Lower leg skin (tissue), 4 donors: ENCODE measurements around the gene ZNF530. TPM values are rescaled to one million over a fixed set of nuclear protein-coding genes. Genes with fewer than 3 reads are reported as not detected.

Source experiments
- DNase-seq, 2 donors: peaks; one replicate each; pipeline ENCODE4 v3.0.0-alpha.2; 2019; ENCODE audit warnings: low spot score in 2 of 2
- H3K4me3 ChIP-seq: fragments of 200-600 bp; sonication (generic); 2 replicates; pipeline ENCODE4 v1.5.1; 2017; ENCODE audit warnings: mild to moderate bottlenecking, low read depth; ENCODE audit not compliant: poor library complexity, severe bottlenecking
- POLR2A ChIP-seq, 2 donors: fragments of 450-650 bp; IDR thresholded peaks; one replicate each; pipeline ENCODE4 v1.6.1; 2016 to 2017; ENCODE audit warnings: antibody characterized with exemption in 2 of 2, mild to moderate bottlenecking in 1 of 2, moderate library complexity in 1 of 2
- WGBS, 2 donors: methylation state at CpG; one replicate each; pipeline ENCODE4 v1.1.5; 2018; 5-methylcytosine and 5-hydroxymethylcytosine counted together
- intact Hi-C: fragments of 100-400 bp; cut with DNase I; formaldehyde crosslinking; loops from one replicate; pipeline ENCODE4 v1.15.0; 2023; ENCODE audit warnings: low total_unique reads
- total RNA-seq, 4 donors: library from RNA; depleted of rRNA; stranded (reverse); fragments of >200 nt; gene quantifications; one replicate each; pipeline ENCODE4 v1.1.0, GENCODE V29; 2016
- TF ChIP-seq, protein P1 (sequence below), 3 donors: fragments of 450-650 bp; IDR thresholded peaks; one replicate each; pipeline ENCODE4 v1.5.1; 2016; ENCODE audit warnings: antibody characterized with exemption in 3 of 3, mild to moderate bottlenecking in 3 of 3, moderate library complexity in 2 of 3

Gene ZNF530
- total RNA-seq, 4 donors from 2014 or later: 4.8 to 16.9 (median 6.1) TPM

- intact Hi-C loops: no loop called here
- no peak overlapping the region for H3K4me3 ChIP-seq
- TF ChIP-seq POLR2A (IDR thresholded peaks at IDR 0.05): no peak
- TF ChIP-seq, protein P1, sequence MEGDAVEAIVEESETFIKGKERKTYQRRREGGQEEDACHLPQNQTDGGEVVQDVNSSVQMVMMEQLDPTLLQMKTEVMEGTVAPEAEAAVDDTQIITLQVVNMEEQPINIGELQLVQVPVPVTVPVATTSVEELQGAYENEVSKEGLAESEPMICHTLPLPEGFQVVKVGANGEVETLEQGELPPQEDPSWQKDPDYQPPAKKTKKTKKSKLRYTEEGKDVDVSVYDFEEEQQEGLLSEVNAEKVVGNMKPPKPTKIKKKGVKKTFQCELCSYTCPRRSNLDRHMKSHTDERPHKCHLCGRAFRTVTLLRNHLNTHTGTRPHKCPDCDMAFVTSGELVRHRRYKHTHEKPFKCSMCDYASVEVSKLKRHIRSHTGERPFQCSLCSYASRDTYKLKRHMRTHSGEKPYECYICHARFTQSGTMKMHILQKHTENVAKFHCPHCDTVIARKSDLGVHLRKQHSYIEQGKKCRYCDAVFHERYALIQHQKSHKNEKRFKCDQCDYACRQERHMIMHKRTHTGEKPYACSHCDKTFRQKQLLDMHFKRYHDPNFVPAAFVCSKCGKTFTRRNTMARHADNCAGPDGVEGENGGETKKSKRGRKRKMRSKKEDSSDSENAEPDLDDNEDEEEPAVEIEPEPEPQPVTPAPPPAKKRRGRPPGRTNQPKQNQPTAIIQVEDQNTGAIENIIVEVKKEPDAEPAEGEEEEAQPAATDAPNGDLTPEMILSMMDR (IDR thresholded peaks at IDR 0.05): no peak
- 95 to 98% methylated on average over 4 of the region's 4 CpGs for WGBS, 2 donors
- DNase-seq: no peak
Observed at GRCh38 chr19:57641715-57642234, 42.1 kb downstream of the ZNF530 start.

DNA sequence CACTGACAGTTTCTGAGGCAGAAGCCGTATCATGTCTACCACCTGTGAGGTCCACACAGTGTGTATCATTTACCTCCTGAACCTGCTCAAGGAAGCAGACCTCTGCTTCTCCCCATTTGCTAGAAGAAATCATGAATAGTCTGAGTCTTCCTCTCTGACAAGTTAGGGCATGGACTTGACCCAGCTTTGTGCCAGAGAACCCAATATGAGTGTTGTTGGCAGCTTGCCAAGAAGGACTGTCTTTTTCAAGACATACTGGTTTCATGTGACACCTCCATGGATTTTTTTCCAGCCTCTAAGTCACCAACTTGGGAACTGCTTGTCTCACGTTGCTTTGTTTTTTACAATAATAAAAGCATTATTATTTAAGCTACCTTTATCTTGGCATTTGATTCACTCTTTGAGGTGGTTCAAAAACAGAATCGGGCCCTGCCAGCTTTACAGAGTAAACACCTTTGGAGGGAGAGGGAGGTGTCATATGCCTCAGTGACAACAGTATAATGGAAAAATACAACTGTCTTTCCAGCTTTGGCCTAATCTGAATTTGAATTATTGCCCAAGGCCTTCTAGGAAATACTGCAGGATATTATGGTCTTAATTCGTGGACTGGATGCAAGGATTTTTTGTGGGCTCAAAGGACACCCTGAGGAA lies 42.8 kb downstream of the ZNF530 start:
- TF ChIP-seq POLR2A (IDR thresholded peaks at IDR 0.05): no peak
- TF ChIP-seq, protein P1 (IDR thresholded peaks at IDR 0.05): no peak
- H3K4me3 ChIP-seq: no peak overlapping the region
- no peak for DNase-seq
- intact Hi-C loops: no loop called here
- WGBS, 2 donors: 70 to 84% methylated on average over 4 of the region's 4 CpGs

GRCh38 chr19:57643734-57644133 lies 44.0 kb downstream of the ZNF530 start:
- no peak for DNase-seq
- no peak overlapping the region for H3K4me3 ChIP-seq
- intact Hi-C loops: no loop called here
- TF ChIP-seq, protein P1 (IDR thresholded peaks at IDR 0.05): no peak
- TF ChIP-seq POLR2A (IDR thresholded peaks at IDR 0.05): no peak

- 45 to 48% methylated on average over 6 of the region's 6 CpGs for WGBS, 2 donors
- no peak for DNase-seq
- intact Hi-C loops: no loop called here
- TF ChIP-seq, protein P1 (IDR thresholded peaks at IDR 0.05): no peak
- no peak for TF ChIP-seq POLR2A (IDR thresholded peaks at IDR 0.05)
- H3K4me3 ChIP-seq: no peak overlapping the region
Observed at GRCh38 chr19:57648331-57649003, 48.8 kb downstream of the ZNF530 start.

- intact Hi-C loops: no loop called here
- WGBS, 2 donors: 36 to 47% methylated on average over 6 of the region's 6 CpGs
- no peak overlapping the region for H3K4me3 ChIP-seq
- TF ChIP-seq, protein P1 (IDR thresholded peaks at IDR 0.05): no peak
- TF ChIP-seq POLR2A (IDR thresholded peaks at IDR 0.05): no peak
- no peak for DNase-seq
Observed at GRCh38 chr19:57651654-57651996, 51.9 kb downstream of the ZNF530 start.
